Measurements from ENCODE around the gene PTPRQ. TPM values are rescaled to one million over a fixed set of nuclear protein-coding genes. Genes with fewer than 3 reads are reported as not detected.

The PTPRQ gene
- total RNA-seq, 6 experiments from 2014 or later: 0.12 to 0.81 (median 0.22) TPM; not detected in 1

DNA sequence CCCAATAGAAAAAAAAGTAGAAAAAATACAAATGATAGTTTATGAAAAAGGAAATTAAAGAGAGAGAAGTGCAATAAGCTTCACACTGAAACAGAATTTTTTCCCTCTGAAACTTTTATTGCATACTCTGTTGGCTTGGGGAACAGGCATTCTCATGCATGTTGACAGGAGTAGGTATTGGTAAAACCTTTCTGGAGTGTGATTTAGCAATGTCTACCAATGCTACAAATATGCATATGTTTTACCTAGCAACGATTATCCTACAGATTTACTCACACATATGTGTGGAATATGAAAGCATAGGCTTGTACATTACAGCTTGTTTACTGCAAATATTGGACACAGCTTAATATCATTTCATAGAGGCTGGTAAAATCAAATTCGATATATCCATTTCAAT is 137.7 kb downstream of the PTPRQ start:
- ATAC-seq (no peak), DNase-seq (no peak)
- no peaks in the 10 kb centered on the region for H3K9me3 ChIP-seq
- intact Hi-C loops (cut with DNase I): no loop called here
- no peaks in the 10 kb centered on the region for H3K4me1 ChIP-seq
- no peaks in the 10 kb centered on the region for H3K27me3 ChIP-seq
- no peaks in the 10 kb centered on the region for H3K36me3 ChIP-seq
- TF ChIP-seq POLR2A (IDR thresholded peaks at IDR 0.05): no peak
- TF ChIP-seq, protein P1, sequence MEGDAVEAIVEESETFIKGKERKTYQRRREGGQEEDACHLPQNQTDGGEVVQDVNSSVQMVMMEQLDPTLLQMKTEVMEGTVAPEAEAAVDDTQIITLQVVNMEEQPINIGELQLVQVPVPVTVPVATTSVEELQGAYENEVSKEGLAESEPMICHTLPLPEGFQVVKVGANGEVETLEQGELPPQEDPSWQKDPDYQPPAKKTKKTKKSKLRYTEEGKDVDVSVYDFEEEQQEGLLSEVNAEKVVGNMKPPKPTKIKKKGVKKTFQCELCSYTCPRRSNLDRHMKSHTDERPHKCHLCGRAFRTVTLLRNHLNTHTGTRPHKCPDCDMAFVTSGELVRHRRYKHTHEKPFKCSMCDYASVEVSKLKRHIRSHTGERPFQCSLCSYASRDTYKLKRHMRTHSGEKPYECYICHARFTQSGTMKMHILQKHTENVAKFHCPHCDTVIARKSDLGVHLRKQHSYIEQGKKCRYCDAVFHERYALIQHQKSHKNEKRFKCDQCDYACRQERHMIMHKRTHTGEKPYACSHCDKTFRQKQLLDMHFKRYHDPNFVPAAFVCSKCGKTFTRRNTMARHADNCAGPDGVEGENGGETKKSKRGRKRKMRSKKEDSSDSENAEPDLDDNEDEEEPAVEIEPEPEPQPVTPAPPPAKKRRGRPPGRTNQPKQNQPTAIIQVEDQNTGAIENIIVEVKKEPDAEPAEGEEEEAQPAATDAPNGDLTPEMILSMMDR (IDR thresholded peaks at IDR 0.05): no peak
- no peak overlapping the region for H3K27ac ChIP-seq
- 50% methylated on average over 2 of the region's 2 CpGs for WGBS (ENCODE audit: insufficient coverage, low coverage, low lambda C conversion rate, missing lambda C conversion rate)
- no peak overlapping the region for H3K4me3 ChIP-seq

DNA sequence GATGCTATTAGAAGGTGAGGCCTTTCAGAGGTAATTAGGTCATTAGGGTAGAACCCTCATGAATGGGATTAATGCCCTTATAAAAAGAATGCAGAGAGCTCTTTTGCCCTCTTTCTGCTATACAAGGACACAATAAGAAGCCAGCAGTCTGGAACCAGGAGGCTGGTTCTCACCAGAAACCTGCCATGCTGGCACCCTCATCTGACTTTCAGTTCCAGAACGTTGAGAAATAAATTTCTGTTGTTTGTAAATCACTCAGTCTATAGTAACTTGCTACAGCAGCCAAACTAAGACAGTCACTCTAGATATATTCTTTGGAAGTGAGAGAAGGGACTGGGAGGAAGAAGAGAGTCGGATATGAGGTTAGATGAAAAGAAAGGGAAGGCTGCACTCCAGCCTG is 138.4 kb downstream of the PTPRQ start:
- WGBS (ENCODE audit: insufficient coverage, low coverage, low lambda C conversion rate, missing lambda C conversion rate): 27% methylated on average over 2 of the region's 2 CpGs

GRCh38 chr12:80589077-80589476 is 145.0 kb downstream of the PTPRQ start:
- Histone ChIP-seq H3K4me1 (no peaks in the 10 kb centered on the region), H3K36me3 (no peaks in the 10 kb centered on the region), H3K27me3 (no peaks in the 10 kb centered on the region), H3K4me3 (no peak overlapping the region), H3K27ac (no peak overlapping the region), H3K9me3 (no peaks in the 10 kb centered on the region)
- no peak for TF ChIP-seq POLR2A (IDR thresholded peaks at IDR 0.05)
- TF ChIP-seq, protein P1 (IDR thresholded peaks at IDR 0.05): no peak
- ATAC-seq: no peak
- intact Hi-C loops (cut with DNase I): no loop called here
- no peak for DNase-seq

More for the DNA sequence above, 138.4 kb downstream of the PTPRQ start:
- no peak for DNase-seq
- Histone ChIP-seq H3K4me1 (no peaks in the 10 kb centered on the region), H3K4me3 (no peak overlapping the region), H3K9me3 (no peaks in the 10 kb centered on the region), H3K36me3 (no peaks in the 10 kb centered on the region), H3K27me3 (no peaks in the 10 kb centered on the region), H3K27ac (no peak overlapping the region)
- intact Hi-C loops (cut with DNase I): no loop called here
- TF ChIP-seq, protein P1 (IDR thresholded peaks at IDR 0.05): no peak
- no peak for TF ChIP-seq POLR2A (IDR thresholded peaks at IDR 0.05)
- no peak for ATAC-seq

- intact Hi-C loops (cut with DNase I): no loop called here
- no peak overlapping the region for H3K4me3 ChIP-seq
- WGBS (ENCODE audit: insufficient coverage, low coverage, low lambda C conversion rate, missing lambda C conversion rate): 73% methylated on average over 4 of the region's 4 CpGs
- ATAC-seq (no peak), DNase-seq (no peak)
- H3K27ac ChIP-seq: no peak overlapping the region
- H3K27me3 ChIP-seq: no peaks in the 10 kb centered on the region
- H3K36me3 ChIP-seq: no peaks in the 10 kb centered on the region
- TF ChIP-seq, protein P1 (IDR thresholded peaks at IDR 0.05): no peak
- no peak for TF ChIP-seq POLR2A (IDR thresholded peaks at IDR 0.05)
- H3K9me3 ChIP-seq: no peaks in the 10 kb centered on the region
- H3K4me1 ChIP-seq: no peaks in the 10 kb centered on the region
These were observed 146.1 kb downstream of the PTPRQ start for GRCh38 chr12:80590085-80590484.

GRCh38 chr12:80593766-80594165 is 149.7 kb downstream of the PTPRQ start:
- TF ChIP-seq, protein P1 (IDR thresholded peaks at IDR 0.05): no peak
- TF ChIP-seq POLR2A (IDR thresholded peaks at IDR 0.05): no peak
- DNase-seq: no peak
- WGBS (ENCODE audit: insufficient coverage, low coverage, low lambda C conversion rate, missing lambda C conversion rate): 43% methylated on average over 1 of the region's 1 CpG
- Histone ChIP-seq H3K4me3 (no peak overlapping the region), H3K9me3 (no peaks in the 10 kb centered on the region), H3K27me3 (no peaks in the 10 kb centered on the region), H3K4me1 (no peaks in the 10 kb centered on the region), H3K27ac (no peak overlapping the region), H3K36me3 (no peaks in the 10 kb centered on the region)
- ATAC-seq: no peak
- intact Hi-C loops (cut with DNase I): no loop called here

All from right lobe of liver (tissue), 6 donors.